SIG-M5 treated with dmso at 0.1 percent for 504 hours (cell line): ENCODE results near the gene CYP2F1.
A peak's percentile ranks its signal among the peaks of the same experiment; 100 is the strongest.

Experiments
- DNase-seq: peaks from one replicate; lab custom pipeline; 2025; ENCODE audit not compliant: unreplicated experiment; lab: John Stamatoyannopoulos, UW

Gene CYP2F1

GRCh38 chr19:41175801-41176777, 61.9 kb downstream of the CYP2F1 start:
- DNase-seq, result peak; percentile 93
